Measurements from ENCODE around the gene RAB38.

Gene RAB38

GRCh38 chr11:88169881-88170280 lies 5.4 kb downstream of the RAB38 start:
- DNase-seq (ENCODE audit: low read depth) = no peak

DNA sequence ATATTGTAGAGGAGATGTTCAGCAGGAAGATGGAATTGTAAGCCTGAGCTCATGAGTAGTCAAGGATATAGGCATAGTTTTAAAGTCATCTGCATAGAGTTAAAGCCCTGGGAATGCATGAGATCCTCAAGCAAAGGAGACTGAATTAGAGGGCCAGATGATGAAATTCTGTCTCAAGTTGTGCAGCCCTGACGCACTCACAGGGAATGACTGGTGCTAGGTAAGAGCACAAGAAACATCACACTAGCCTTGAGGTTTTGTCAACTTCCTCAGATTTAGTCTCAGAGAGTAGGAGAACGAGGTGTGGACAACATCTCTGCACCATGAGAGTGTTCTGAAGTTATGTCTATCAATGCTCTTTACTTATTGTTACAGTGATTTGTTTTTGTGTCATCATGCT lies 5.8 kb downstream of the RAB38 start:
- no peak for DNase-seq (ENCODE audit: low read depth)

DNA sequence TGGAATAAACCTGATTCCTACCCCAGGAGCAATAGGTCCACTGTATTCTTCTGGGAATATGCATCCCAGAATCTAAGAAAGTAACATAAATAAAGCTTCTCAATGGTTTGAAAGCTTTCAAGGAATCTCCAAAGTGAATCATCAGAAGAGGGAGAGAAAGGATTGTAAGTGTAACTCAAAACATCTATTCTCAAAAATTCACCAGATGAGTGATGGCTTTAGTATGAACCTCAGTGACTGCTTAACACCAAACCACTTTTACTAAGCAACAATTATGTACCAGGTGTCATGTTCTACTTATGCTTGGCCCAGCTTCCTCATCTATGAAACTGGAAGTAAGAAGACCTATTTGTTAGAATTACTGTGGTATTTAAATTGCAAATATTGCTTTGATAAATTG lies 7.4 kb downstream of the RAB38 start:
- no peak for DNase-seq (ENCODE audit: low read depth)

GRCh38 chr11:88164806-88165585 lies 10.2 kb downstream of the RAB38 start:
- no peak for DNase-seq (ENCODE audit: low read depth)

GRCh38 chr11:88164320-88164719 lies 10.9 kb downstream of the RAB38 start:
- DNase-seq (ENCODE audit: low read depth) = no peak

GRCh38 chr11:88158081-88158480 lies 17.2 kb downstream of the RAB38 start:
- no peak for DNase-seq (ENCODE audit: low read depth)

- DNase-seq (ENCODE audit: low read depth) = no peak
Measured at GRCh38 chr11:88157370-88157769, 17.9 kb downstream of the RAB38 start.

DNA sequence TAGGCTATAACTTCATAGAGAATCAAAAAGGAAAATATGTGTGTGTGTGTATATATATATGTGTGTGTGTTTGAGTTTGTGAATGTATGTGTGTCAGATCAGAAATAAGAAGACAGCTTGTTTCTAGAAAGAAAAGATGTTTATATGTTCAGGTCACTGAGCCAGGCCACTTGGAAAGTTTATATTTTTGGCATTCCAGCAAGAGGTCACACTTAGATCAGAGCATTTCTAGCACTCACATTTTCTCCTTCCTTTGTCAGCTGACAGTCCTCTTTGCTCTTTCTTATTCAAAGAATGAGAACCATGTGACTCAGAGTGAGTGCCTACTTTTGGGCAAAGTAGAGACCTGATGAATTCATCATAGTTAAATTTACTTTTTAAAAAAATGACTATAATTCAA lies 22.9 kb downstream of the RAB38 start:
- no peak for DNase-seq (ENCODE audit: low read depth)

DNA sequence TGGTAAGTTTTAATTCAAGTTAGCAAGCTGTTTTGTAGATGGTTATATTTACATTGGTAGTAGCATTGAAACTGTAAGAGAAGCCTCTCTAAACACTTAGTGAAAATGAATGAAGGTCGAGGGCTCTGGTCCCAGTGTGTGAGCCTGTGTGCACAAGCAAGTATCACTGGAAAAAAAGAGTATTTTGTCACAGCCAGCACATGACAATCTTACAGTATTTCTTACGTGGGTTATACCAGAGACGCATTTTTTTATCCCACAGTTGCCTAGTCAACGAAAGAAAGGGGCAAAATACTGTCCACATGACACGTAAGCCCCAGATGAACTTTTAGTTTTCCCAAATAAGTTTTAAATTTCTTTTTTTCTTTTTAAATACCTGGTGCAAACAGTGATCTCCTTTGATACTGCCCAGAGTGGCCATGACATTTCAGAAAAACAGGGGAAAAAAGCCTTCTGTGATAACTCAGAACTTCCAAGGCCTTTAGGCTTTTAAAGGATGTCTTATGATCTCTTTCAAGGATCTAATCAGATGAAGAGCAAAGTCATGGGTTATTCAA lies 23.5 kb downstream of the RAB38 start:
- no peak for DNase-seq (ENCODE audit: low read depth)

DNA sequence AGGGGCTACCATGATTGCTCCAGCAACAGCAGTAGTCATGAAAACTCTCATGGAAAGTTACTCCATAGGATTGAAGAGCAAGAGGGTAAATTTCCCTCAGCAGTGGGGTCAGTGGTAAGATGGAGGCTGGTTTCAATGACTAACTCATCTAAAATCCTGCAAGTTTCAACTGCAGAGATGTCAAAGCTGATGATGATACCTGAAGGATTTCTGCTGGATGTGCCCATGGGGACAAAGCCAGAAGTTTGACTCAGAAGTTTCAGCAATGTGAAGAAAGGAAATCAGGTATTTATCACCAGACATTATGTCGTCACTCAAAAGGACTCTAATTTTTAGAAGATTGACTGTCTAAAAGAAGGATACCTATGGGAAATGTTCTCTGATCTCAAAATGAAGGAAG lies 29.1 kb downstream of the RAB38 start:
- DNase-seq (ENCODE audit: low read depth) = no peak

DNA sequence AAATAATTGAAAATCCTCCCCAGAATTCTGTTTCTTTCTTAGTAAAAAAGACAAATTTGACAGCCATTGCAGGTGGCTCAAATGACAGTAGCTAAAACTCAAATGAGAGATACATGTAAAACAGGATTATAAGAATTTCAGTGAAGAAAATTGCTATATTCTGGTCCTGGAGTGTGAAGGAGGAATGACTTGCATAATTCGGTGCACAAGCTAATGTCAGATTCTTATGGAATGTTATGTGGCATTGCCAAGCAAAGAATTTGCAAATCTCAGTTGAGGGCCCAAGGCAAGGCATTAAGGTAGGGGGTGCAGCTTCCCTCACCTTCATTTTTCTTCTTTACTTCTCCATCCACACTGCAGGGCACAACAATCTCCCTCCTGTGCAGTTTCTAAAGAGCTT lies 35.4 kb downstream of the RAB38 start:
- DNase-seq (ENCODE audit: low read depth) = no peak

DNA sequence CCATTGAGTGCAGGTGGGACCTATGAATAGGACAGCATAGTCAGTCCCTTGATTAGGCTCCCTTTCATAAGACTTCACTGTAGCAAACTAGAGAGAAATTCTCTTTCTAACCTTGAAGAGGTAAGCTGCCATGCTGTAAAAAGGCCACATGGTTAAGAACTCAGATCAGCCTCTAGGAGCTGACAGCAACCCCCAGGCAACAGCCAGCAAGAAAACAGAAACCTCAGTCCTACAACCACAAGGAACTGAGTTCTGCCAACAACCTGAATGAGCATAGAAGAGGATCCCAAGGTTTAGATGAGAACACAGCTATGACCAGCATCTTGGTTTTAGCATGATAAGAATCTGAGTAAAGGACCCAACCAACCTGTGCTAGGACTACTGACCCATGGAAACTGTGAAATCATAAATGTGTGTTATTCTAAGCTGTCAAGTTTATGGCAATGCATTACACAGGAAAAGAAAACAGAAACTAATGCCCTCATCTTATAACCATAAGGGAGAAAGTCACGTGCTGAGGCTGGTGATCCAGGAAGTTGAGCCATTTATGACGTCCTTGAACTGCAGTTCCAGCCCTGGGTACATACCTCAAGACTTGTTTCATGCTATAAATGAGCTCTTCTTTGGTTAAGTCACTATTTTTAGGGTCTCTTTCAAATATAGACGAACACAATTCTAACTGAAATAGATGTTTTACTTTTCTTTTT lies 43.3 kb downstream of the RAB38 start:
- DNase-seq (ENCODE audit: low read depth) = no peak

DNA sequence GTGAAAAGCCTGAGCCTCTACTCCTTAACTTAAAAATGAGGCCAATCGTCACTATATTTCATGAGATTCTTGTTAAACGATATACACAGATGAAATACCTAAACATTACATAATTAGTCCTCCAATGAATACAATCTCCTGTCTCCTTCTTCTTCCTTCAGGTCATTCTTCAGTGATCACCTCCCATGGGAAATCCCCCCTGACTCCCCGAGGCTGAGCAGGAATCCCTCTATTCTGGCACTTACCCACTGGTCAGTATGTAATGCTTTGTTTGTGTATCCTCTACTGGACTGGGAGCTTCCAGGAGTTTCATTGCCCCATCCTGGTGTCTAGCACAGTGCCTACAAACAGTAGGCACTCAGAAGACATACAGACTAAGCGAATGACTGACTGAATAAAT lies 52.3 kb downstream of the RAB38 start:
- DNase-seq (ENCODE audit: low read depth) = no peak

- no peak for DNase-seq (ENCODE audit: low read depth)
Measured at GRCh38 chr11:88119561-88119960, 55.7 kb downstream of the RAB38 start.

DNA sequence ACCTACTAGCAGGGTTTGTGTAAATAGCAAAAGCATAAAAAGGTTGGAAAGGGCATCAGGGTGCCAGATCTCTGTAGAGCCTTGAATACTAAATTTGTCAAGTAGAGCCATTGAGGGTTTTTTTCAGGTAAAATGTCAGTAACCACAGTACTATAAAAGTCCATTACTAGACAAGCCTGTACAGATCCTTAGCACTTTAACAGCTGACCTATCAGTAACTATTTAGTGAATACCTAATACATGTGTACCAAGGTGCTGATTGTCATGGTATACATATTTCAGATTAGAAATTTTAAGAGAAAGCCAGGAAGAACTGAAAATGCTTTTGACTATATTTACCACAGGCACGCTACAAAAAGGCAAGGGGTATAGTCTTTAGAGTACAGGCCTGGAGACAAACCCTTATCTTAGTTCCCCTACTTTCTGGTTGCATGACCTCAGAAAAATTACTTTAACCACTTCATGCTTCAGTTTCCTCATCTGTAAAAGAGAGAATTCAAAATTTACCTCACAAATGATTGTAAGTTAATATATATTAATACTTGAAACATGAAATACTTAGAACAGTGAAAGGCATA lies 57.9 kb downstream of the RAB38 start:
- no peak for DNase-seq (ENCODE audit: low read depth)

DNA sequence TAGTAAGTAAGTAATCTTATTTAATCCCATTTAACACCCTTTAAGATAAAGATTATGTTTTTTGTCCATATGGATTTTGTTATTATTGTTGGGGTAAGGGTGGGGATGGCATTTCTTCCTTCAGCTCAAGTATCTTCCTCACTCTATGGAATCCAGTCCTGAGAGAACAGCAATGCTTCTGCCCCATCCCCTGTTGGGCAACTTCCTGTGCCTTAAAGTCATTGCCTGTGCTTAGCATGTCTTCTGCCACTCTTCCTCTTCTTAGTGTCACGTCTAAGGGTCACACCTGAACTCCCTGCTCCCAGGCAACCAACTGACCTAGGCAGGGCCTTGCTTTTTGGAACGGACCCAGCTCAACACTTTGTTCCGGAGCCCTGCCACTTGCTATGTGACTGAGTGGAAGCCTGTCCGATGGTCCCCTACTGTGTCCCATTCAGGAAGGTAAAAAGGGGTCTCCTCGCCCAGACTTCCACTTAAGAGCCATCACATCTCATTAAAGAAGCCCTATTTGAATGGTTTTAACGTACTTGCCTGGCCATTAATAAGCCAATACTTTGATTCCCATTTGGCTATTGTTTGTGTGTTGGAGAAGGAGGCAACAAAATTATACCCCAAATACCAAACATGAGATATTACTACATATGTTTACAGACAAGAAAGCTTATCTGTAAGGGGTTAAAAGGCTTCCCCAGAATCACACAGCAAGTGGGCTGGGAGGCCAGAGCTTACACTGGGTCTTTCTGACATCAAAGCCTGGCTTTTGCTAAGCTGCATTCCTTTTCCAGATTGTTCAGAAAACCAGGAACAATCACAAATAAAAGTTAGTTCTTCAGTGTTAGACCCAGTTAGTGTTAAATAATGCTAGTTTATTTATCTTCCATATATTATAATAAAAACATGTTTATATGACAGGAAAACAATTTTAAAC lies 59.2 kb downstream of the RAB38 start:
- no peak for DNase-seq (ENCODE audit: low read depth)

DNA sequence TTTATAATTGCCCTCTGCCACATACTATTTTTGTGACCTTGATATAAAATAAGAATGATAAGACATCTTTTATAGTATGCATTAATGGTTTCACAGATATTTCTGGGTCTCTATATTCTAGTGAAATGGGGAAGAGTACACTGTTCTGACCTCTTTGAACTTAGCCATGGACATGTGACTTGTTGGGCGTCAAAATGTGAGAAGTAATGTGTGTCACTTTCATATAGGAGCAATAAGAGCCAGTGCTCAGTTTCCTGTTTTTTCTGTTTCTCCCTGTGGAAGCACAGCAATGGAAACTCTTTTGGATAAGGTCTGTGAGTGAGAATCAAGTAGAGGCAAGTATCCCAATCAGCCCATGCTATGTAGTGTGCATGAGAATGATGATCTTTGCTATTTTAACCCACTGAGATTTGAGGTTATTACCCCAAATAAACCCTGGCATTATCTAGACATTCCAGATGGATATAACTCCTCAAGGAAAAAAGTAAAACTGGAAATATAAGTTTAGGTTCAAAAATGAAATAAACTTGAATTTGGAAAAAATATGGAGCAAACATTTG lies 60.7 kb downstream of the RAB38 start:
- DNase-seq (ENCODE audit: low read depth) = no peak

DNA sequence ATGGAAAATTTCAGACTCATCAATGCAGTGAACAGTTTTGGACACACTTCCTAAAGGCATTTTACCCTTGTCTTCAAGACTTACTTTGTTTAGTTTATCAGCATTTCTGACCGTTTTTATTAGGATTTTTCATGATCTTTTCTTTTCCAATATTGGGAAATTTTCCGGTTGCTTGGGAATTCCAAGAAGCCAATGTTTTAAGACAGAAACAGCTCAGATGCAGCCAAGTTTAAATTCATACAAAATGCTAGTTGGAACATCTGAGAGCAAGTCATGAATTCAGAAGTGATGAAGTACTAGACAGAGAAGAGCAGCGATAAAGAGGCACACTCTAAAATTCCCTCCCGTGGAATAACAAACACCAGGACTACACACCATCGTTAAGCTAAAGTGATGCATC lies 68.6 kb downstream of the RAB38 start:
- DNase-seq (ENCODE audit: low read depth) = no peak

DNA sequence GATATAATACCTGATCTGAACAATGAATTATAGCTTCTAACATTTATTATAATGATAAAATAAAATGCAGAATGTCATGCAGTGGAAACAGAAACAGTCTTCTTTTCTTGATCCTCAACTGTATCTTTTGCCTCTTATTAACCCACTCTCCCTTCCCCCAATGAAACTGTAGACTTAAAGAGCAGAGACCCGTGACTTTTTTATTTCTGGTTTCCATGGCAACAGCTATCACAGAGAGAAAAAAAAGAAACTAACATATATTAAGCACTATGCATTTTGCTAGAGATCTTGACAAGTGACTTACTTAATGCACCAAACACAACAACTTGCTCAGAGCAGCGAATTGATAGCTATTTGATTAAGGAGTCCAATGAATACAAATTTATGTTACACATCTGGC lies 69.3 kb downstream of the RAB38 start:
- no peak for DNase-seq (ENCODE audit: low read depth)

GRCh38 chr11:88105526-88105925 lies 69.7 kb downstream of the RAB38 start:
- DNase-seq (ENCODE audit: low read depth) = no peak

- DNase-seq (ENCODE audit: low read depth) = no peak
Measured at GRCh38 chr11:88104408-88104807, 70.8 kb downstream of the RAB38 start.

Measured in stimulated activated CD8-positive, alpha-beta memory T cell treated with anti-CD3 and anti-CD28 coated beads, Interleukin-12 subunit alpha, Interleukin-12 subunit beta, amount 100 ng/mL, for 4 hours (primary cell).